GM15510 (cell line): Measurements from ENCODE around the gene PHYHIPL.

ENCODE experiments used
- POLR2A ChIP-seq: IDR thresholded peaks from 3 replicates; pipeline ENCODE4 v1.6.1; 2011; ENCODE audit warnings: borderline replicate concordance; ENCODE audit not compliant: insufficient read length; ENCODE audit errors: extremely low read depth

Gene PHYHIPL

DNA sequence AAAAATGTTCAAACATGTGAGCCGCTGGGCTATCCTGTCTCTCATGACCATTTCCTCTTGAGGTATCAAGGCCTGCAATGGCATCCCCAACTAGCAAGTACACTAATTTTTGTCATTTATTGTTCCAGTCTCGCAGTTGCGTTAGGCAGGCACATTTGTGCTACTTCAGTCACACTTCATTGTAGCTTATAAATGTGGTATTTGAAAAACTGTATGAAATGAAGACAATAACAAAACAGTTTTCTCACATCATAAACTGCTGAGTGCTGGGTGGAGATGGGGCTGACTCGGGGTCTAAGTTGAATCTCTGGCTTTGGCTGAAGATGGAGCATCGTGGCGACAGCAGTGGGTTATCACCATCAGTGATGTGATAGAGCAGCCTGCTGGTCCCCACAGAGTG, 93.2 kb downstream of the PHYHIPL start:
- TF ChIP-seq POLR2A = no peak

DNA sequence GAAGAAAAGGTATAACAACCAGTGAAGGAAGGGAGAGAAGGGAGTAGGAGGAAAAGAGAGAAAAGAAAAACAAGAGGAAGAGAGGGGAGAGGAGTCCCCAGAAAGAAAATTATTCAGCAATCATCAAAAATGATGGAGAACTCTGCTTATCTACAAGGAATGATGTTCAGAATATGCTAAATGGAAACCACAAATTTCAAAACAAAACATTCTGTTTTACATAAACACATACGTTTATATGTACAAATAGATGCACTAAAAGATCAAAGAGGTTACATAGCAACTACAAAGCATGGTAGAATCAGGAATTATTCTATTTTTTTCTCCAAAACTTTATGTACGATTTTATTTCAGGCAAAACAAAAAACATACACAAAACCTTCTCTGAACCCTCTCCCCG, 94.0 kb downstream of the PHYHIPL start:
- TF ChIP-seq POLR2A = no peak

DNA sequence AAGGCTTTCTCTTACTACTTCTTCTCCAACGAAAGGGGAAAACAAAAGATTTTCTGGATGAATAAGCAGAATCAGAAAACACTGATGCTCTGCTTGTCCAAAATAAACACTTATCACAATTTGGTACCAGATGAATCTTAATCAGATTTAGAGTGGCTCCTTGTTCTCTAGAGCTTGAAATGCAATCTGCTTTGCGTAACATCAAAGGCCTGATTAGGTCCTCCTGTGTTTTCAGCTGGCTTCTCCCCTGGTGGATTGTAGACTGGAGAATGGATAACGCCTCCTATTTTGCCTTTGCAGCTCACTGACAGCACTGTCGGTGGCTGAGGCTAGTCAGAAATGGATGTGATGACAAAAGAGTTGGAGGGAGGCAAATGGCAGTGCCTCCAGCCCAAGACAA, 94.7 kb downstream of the PHYHIPL start:
- TF ChIP-seq POLR2A = no peak

GRCh38 chr10:59272061-59272460, 95.6 kb downstream of the PHYHIPL start:
- TF ChIP-seq POLR2A = no peak

DNA sequence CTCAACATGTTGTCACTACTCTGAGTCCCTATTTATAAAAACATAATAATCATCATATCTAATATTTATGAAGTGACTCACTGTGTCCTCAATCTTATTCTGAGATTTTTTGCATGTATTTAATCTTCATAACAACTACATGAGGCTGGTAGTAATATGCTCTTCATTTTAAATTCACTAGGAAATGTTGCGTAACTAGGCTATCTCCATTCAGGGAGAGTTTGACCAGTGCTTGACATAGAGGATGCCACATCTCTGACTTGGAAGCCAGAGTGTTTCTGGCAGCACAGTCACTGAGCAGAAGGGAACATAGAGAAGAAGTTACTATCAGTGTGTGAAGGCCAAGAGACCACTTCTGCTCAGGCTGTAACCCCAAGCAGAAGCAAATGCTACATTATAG, 97.0 kb downstream of the PHYHIPL start:
- no peak for TF ChIP-seq POLR2A

GRCh38 chr10:59276133-59276532, 99.7 kb downstream of the PHYHIPL start:
- no peak for TF ChIP-seq POLR2A

GRCh38 chr10:59276919-59277318, 100.5 kb downstream of the PHYHIPL start:
- no peak for TF ChIP-seq POLR2A

DNA sequence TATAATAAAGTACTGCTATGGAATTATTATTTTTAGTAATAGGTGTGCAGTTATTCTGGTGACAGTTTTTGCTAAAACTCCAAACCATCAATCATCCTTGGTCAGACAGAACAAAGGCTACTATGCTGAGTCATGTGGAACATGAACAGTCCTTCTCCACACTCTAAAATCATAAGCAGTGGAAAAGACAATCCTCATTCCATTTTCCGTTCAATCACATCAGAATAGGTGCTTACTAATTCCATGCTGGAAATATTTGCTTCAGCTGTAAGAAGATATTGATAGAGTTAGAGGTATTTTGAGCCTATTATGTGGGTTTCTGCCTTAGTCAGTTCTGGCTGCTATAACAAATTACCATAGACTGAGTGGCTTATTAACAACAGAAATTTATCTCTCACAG, 103.0 kb downstream of the PHYHIPL start:
- TF ChIP-seq POLR2A = no peak

- no peak for TF ChIP-seq POLR2A
These were observed 103.6 kb downstream of the PHYHIPL start for GRCh38 chr10:59279991-59280505.

DNA sequence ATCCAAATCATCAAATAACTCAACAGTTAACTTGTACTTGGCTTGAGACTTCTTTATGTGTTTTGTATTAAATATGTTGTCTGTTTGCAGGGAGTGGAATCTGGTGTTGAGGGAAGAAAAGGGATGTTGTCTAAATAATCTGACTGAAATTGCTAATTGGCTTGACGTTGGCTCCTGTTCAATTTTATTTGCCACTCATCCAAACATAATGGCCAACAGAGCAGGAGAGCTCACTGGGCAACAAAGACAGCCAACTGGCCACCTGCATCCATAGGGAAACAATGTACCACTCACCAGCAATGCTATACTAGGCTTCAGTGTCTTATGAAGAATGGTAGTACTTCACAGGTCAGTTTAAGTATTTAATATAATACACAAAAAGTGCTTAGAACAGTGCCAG, 105.4 kb downstream of the PHYHIPL start:
- no peak for TF ChIP-seq POLR2A

DNA sequence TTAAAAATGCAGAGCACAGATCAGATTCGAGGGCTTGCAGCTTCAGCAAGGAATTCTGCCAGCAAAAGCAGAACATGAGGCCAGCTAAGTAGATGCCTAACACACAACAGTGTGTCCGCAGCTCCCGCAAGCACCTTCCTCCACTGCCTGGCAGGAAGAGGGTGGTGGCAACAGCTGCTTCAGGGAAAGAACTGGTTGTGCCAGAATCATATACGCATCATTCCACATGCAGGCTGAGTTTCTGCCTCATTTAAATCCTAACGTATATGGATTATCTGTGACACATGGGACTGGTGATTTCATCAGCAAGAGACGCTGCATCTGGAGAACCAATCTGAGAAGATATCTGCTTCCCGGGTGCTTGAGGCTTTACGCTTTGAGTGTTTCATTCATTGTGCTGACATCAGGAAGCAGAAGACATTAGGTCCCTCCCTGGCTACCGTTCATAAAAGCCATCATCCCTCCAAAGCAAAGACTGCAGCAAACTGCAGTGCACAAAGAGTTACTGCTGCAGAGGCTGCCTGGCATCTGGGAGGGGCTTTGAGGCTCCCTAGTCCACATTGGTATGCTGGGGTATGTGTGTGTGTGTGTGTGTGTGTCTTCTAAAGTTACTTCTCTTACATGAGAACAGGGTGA, 107.1 kb downstream of the PHYHIPL start:
- TF ChIP-seq POLR2A = no peak

GRCh38 chr10:59284118-59284975, 107.9 kb downstream of the PHYHIPL start:
- no peak for TF ChIP-seq POLR2A

- TF ChIP-seq POLR2A = no peak
These were observed 108.6 kb downstream of the PHYHIPL start for GRCh38 chr10:59285073-59285472.

GRCh38 chr10:59285848-59286247, 109.4 kb downstream of the PHYHIPL start:
- TF ChIP-seq POLR2A = no peak

DNA sequence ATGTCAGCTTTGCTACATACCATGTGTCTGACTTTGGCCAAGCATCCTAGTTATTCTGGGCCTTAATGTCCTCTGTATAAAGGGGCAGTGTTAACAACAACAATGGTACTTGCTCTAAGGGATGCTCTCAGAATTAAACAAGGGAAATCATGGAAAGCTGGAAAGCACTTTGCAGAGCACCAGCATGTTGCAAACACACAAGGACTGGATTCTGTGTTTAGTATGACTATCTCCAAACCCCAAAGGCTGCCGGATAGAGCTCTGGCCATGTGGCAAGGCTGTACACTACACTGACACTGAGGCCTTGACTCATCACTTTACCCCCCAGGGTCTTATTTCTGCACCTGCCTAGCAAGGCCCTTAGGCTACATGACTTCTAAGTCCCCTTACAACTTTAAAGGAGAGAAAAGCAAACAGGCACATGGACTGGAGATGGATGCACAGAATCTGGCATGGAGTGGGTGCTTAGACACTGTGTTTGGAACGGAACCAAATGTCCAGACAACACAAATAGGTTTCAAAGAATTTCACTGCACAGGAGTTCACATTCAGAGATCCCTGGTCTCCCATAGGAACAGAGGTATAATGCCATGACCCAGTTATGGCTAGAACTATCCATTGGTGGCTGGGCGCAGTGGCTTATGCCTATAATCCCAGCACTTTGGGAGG, 111.3 kb downstream of the PHYHIPL start:
- no peak for TF ChIP-seq POLR2A
